SK-N-SH (cell line): ENCODE data around the gene FIGNL1. TPM values are rescaled to one million over a fixed set of nuclear protein-coding genes. Genes with fewer than 3 reads are reported as not detected.

Experiments
- CTCF ChIA-PET: fragments of 300-600, 350-600 bp; formaldehyde crosslinking; extraction: SDS; loops from one replicate; lab custom pipeline; 2021; lab: Yijun Ruan, JAX
- POLR2A ChIA-PET: fragments of 350-600 bp; sonication (Branson Sonifier 250); formaldehyde crosslinking; extraction: SDS; loops from one replicate; lab custom pipeline; 2020; ENCODE audit warnings: antibody characterized with exemption, inconsistent platforms; lab: Yijun Ruan, JAX
- DNase-seq: peaks from one replicate; pipeline ENCODE4 v3.0.0; 2012
- H2AFZ ChIP-seq: fragments of 200-600 bp; sonication (generic); 2 replicates; pipeline ENCODE4 v1.8.1; 2016; ENCODE audit warnings: antibody characterized with exemption, mild to moderate bottlenecking, low read depth
- H3F3A ChIP-seq: fragments of 200-600 bp; sonication (generic); replicated peaks from 2 replicates; pipeline ENCODE3; 2016; ENCODE audit warnings: antibody characterized with exemption, mild to moderate bottlenecking; ENCODE audit not compliant: insufficient read depth
- H3K27ac ChIP-seq, 2 experiments: fragments of 200-500 bp in 1 of 2; fragments of 200-600 bp in 1 of 2; sonication (Bioruptor generic) in 1 of 2; sonication (generic), shearing (Covaris generic) in 1 of 2; 2 replicates each; pipeline versions ENCODE4 v1.5.1 to v1.6.1; 2014 to 2016; ENCODE audit warnings: low read depth in 2 of 2, inconsistent platforms in 1 of 2, low read length in 1 of 2, mild to moderate bottlenecking in 1 of 2, mixed read lengths in 1 of 2
- H3K27me3 ChIP-seq: fragments of 200-600 bp; sonication (generic), shearing (Covaris generic); 2 replicates; pipeline ENCODE4 v1.6.1; 2016; ENCODE audit warnings: mixed run types; ENCODE audit not compliant: insufficient read depth
- H3K36me3 ChIP-seq, 2 experiments: fragments of 200-500 bp in 1 of 2; fragments of 200-600 bp in 1 of 2; sonication (Bioruptor generic) in 1 of 2; sonication (generic) in 1 of 2; replicated peaks in 1 of 2; 2 replicates each; pipeline versions ENCODE3 to v1.5.1; 2014 to 2016; ENCODE audit warnings: low read length in 1 of 2, mild to moderate bottlenecking in 1 of 2; ENCODE audit not compliant: insufficient read depth in 2 of 2, control insufficient read depth in 1 of 2
- H3K4me1 ChIP-seq, 2 experiments: fragments of 200-500 bp in 1 of 2; fragments of 200-600 bp in 1 of 2; sonication (Bioruptor generic) in 1 of 2; sonication (generic), shearing (Covaris generic) in 1 of 2; 2 replicates each; pipeline versions ENCODE4 v1.5.1 to v1.6.1; 2014 to 2016; ENCODE audit warnings: low read depth in 1 of 2, low read length in 1 of 2, mixed run types in 1 of 2; ENCODE audit not compliant: insufficient read depth in 2 of 2, control insufficient read depth in 1 of 2
- H3K4me2 ChIP-seq: fragments of 200-600 bp; sonication (generic), shearing (Covaris generic); 2 replicates; pipeline ENCODE4 v1.6.1; 2017; ENCODE audit warnings: mixed run types
- H3K4me3 ChIP-seq, 2 experiments: fragments of 200-500 bp in 1 of 2; fragments of 200-600 bp in 1 of 2; sonication (Bioruptor generic) in 1 of 2; sonication (generic), shearing (Covaris generic) in 1 of 2; 2 replicates each; pipeline versions ENCODE4 v1.5.1 to v1.8.1; 2014 to 2016; ENCODE audit warnings: low read depth in 2 of 2, inconsistent platforms in 1 of 2, low read length in 1 of 2, mild to moderate bottlenecking in 1 of 2, mixed read lengths in 1 of 2, moderate library complexity in 1 of 2
- H3K79me2 ChIP-seq: fragments of 200-600 bp; sonication (generic); 2 replicates; pipeline ENCODE4 v1.8.1; 2017; ENCODE audit warnings: mild to moderate bottlenecking; ENCODE audit not compliant: insufficient read depth
- H3K9ac ChIP-seq: fragments of 200-600 bp; sonication (generic); 2 replicates; pipeline ENCODE4 v1.6.1; 2017; ENCODE audit warnings: mixed run types
- H3K9me2 ChIP-seq: fragments of 200-600 bp; sonication (generic); 2 replicates; pipeline ENCODE4 v1.6.1; 2017; ENCODE audit warnings: mixed run types
- H3K9me3 ChIP-seq: fragments of 200-600 bp; sonication (generic); 2 replicates; pipeline ENCODE4 v1.6.1; 2017; ENCODE audit warnings: mixed run types, mild to moderate bottlenecking, moderate library complexity
- H4K20me1 ChIP-seq: fragments of 200-600 bp; sonication (generic); 2 replicates; pipeline ENCODE4 v1.6.1; 2017; ENCODE audit warnings: mild to moderate bottlenecking, mixed run types; ENCODE audit not compliant: insufficient read depth
- ELF1 ChIP-seq: IDR thresholded peaks from 2 replicates; pipeline ENCODE4 v1.4.0; 2012
- EP300 ChIP-seq, 2 experiments: IDR thresholded peaks; 2 replicates each; pipeline versions ENCODE4 v1.4.0 to v1.6.1; 2012; ENCODE audit warnings: borderline replicate concordance in 1 of 2, low read depth in 1 of 2, low read length in 1 of 2
- FOXJ3 ChIP-seq: sonication (generic); formaldehyde crosslinking; IDR thresholded peaks from 2 replicates; pipeline ENCODE4 v1.5.1; 2020; ENCODE audit warnings: mild to moderate bottlenecking, missing genetic modification reagents
- GABPA ChIP-seq: IDR thresholded peaks from 2 replicates; pipeline ENCODE4 v1.4.0; 2012; ENCODE audit warnings: low read depth, mild to moderate bottlenecking
- MXI1 ChIP-seq: IDR thresholded peaks from 2 replicates; pipeline ENCODE4 v1.6.1; 2012; ENCODE audit warnings: mild to moderate bottlenecking, low read depth, low read length, improper control_type of control experiment
- NFIC ChIP-seq: IDR thresholded peaks from 2 replicates; pipeline ENCODE4 v1.4.0; 2012; ENCODE audit warnings: borderline replicate concordance
- RAD21 ChIP-seq: IDR thresholded peaks from 2 replicates; pipeline ENCODE4 v1.6.1; 2012; ENCODE audit warnings: mild to moderate bottlenecking, low read length
- RCOR1 ChIP-seq: fragments of 150-350 bp; IDR thresholded peaks from 2 replicates; pipeline ENCODE4 v1.6.1; 2017; ENCODE audit warnings: antibody characterized with exemption, low read length
- RXRA ChIP-seq: IDR thresholded peaks from 2 replicates; pipeline ENCODE4 v1.4.0; 2012; ENCODE audit warnings: low read depth, mild to moderate bottlenecking, borderline replicate concordance
- SIN3A ChIP-seq: IDR thresholded peaks from 2 replicates; pipeline ENCODE4 v1.6.1; 2012; ENCODE audit warnings: low read depth, mild to moderate bottlenecking, low read length, moderate library complexity, borderline replicate concordance
- TCF12 ChIP-seq: IDR thresholded peaks from 2 replicates; pipeline ENCODE4 v1.4.0; 2012
- TEAD4 ChIP-seq: IDR thresholded peaks from 2 replicates; pipeline ENCODE4 v1.4.0; 2012; ENCODE audit warnings: mild to moderate bottlenecking, borderline replicate concordance; ENCODE audit not compliant: insufficient read depth
- YY1 ChIP-seq: IDR thresholded peaks from 2 replicates; pipeline ENCODE4 v1.4.0; 2012; ENCODE audit warnings: low read depth, mild to moderate bottlenecking
- WGBS: methylation state at CpG from one replicate; pipeline ENCODE4 v1.1.6; 2017; ENCODE audit warnings: low lambda C conversion rate; 5-methylcytosine and 5-hydroxymethylcytosine counted together
- polyA plus RNA-seq, 3 experiments: library from polyadenylated mRNA; depleted of rRNA; stranded (reverse); fragments of >200 nt; gene quantifications; 2 replicates each; pipeline ENCODE4 v1.2.3, GENCODE V29; 2012
- TF ChIP-seq, protein P1 (sequence below): fragments of 200-600 bp; sonication (generic); IDR thresholded peaks from 2 replicates; pipeline ENCODE4 v1.6.1; 2017; ENCODE audit warnings: antibody characterized with exemption, mild to moderate bottlenecking, moderate library complexity
- TF ChIP-seq, protein P2 (sequence below): IDR thresholded peaks from 2 replicates; pipeline ENCODE4 v1.6.1; 2012; ENCODE audit warnings: mild to moderate bottlenecking, low read depth, low read length, moderate library complexity
- TF ChIP-seq, protein P3 (sequence below): fragments of 150-350 bp; IDR thresholded peaks from 2 replicates; pipeline ENCODE4 v1.6.1; 2017; ENCODE audit warnings: antibody characterized with exemption, low read length, low read depth, borderline replicate concordance
- TF ChIP-seq, protein P4 (sequence below): fragments of 150-350 bp; IDR thresholded peaks from 2 replicates; pipeline ENCODE4 v1.6.1; 2016; ENCODE audit warnings: mild to moderate bottlenecking, low read depth, low read length
- TF ChIP-seq, protein P5 (sequence below): IDR thresholded peaks from 2 replicates; pipeline ENCODE4; 2012

The FIGNL1 gene
- polyA plus RNA-seq, 1 of the 3 experiments (the other 2 are of a cell fraction), result 6.7 TPM

DNA sequence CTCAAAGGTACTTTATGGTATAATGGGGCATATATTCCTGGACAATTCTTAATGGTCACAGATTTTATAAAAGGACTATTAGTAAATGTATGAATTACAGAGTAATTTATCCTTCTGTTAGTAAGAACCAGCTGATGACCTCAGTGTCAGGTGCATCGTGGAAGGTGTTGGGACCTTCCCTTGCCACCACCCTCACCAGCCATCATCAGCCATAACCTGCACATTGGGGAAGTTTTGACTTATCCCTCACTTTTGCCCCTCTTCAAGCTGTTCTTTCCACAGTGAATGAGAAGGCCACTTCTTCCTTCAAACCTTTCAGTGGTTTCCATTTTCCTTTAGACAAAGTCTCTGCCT is 52.2 kb downstream of the FIGNL1 start:
- no peak overlapping the region for H3K9ac ChIP-seq
- H4K20me1 ChIP-seq, result no peaks in the 10 kb centered on the region
- no peaks in the 10 kb centered on the region for H3F3A ChIP-seq
- no peak overlapping the region for H3K27ac ChIP-seq
- H3K4me1 ChIP-seq, result peaks cover 0 to 9% of the 10 kb centered on the region in 2 experiments; a peak in 1 of 4 replicates
- H3K27me3 ChIP-seq, result peaks cover 39% of the 10 kb centered on the region
- no peaks in the 10 kb centered on the region for H3K9me2 ChIP-seq
- ChIA-PET CTCF (interaction anchor here (0.9 to 6.7 kb wide), 5 partner anchors 15 to 191 kb away, joined by 3 to 31 read pairs (median 4); no protein-coding TSS in a partner anchor), POLR2A (no interaction called here)
- TF ChIP-seq RXRA (no peak), SIN3A (no peak), YY1 (no peak), TEAD4 (no peak), ELF1 (no peak), EP300 (IDR thresholded peaks at IDR 0.05; ENCODE audit: borderline replicate concordance in 1 of 2, low read depth in 1 of 2, low read length in 1 of 2) (no peak), RCOR1 (no peak), MXI1 (no peak), NFIC (no peak), GABPA (no peak), TCF12 (no peak), RAD21 (no peak), FOXJ3 (CRISPR knock-in tag) (no peak)
- TF ChIP-seq, protein P1, sequence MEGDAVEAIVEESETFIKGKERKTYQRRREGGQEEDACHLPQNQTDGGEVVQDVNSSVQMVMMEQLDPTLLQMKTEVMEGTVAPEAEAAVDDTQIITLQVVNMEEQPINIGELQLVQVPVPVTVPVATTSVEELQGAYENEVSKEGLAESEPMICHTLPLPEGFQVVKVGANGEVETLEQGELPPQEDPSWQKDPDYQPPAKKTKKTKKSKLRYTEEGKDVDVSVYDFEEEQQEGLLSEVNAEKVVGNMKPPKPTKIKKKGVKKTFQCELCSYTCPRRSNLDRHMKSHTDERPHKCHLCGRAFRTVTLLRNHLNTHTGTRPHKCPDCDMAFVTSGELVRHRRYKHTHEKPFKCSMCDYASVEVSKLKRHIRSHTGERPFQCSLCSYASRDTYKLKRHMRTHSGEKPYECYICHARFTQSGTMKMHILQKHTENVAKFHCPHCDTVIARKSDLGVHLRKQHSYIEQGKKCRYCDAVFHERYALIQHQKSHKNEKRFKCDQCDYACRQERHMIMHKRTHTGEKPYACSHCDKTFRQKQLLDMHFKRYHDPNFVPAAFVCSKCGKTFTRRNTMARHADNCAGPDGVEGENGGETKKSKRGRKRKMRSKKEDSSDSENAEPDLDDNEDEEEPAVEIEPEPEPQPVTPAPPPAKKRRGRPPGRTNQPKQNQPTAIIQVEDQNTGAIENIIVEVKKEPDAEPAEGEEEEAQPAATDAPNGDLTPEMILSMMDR, result no peak
- TF ChIP-seq, protein P2, sequence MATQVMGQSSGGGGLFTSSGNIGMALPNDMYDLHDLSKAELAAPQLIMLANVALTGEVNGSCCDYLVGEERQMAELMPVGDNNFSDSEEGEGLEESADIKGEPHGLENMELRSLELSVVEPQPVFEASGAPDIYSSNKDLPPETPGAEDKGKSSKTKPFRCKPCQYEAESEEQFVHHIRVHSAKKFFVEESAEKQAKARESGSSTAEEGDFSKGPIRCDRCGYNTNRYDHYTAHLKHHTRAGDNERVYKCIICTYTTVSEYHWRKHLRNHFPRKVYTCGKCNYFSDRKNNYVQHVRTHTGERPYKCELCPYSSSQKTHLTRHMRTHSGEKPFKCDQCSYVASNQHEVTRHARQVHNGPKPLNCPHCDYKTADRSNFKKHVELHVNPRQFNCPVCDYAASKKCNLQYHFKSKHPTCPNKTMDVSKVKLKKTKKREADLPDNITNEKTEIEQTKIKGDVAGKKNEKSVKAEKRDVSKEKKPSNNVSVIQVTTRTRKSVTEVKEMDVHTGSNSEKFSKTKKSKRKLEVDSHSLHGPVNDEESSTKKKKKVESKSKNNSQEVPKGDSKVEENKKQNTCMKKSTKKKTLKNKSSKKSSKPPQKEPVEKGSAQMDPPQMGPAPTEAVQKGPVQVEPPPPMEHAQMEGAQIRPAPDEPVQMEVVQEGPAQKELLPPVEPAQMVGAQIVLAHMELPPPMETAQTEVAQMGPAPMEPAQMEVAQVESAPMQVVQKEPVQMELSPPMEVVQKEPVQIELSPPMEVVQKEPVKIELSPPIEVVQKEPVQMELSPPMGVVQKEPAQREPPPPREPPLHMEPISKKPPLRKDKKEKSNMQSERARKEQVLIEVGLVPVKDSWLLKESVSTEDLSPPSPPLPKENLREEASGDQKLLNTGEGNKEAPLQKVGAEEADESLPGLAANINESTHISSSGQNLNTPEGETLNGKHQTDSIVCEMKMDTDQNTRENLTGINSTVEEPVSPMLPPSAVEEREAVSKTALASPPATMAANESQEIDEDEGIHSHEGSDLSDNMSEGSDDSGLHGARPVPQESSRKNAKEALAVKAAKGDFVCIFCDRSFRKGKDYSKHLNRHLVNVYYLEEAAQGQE, result no peak
- TF ChIP-seq, protein P3, sequence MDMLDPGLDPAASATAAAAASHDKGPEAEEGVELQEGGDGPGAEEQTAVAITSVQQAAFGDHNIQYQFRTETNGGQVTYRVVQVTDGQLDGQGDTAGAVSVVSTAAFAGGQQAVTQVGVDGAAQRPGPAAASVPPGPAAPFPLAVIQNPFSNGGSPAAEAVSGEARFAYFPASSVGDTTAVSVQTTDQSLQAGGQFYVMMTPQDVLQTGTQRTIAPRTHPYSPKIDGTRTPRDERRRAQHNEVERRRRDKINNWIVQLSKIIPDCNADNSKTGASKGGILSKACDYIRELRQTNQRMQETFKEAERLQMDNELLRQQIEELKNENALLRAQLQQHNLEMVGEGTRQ, result no peak
- TF ChIP-seq, protein P4, sequence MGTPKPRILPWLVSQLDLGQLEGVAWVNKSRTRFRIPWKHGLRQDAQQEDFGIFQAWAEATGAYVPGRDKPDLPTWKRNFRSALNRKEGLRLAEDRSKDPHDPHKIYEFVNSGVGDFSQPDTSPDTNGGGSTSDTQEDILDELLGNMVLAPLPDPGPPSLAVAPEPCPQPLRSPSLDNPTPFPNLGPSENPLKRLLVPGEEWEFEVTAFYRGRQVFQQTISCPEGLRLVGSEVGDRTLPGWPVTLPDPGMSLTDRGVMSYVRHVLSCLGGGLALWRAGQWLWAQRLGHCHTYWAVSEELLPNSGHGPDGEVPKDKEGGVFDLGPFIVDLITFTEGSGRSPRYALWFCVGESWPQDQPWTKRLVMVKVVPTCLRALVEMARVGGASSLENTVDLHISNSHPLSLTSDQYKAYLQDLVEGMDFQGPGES, result no peak
- TF ChIP-seq, protein P5, sequence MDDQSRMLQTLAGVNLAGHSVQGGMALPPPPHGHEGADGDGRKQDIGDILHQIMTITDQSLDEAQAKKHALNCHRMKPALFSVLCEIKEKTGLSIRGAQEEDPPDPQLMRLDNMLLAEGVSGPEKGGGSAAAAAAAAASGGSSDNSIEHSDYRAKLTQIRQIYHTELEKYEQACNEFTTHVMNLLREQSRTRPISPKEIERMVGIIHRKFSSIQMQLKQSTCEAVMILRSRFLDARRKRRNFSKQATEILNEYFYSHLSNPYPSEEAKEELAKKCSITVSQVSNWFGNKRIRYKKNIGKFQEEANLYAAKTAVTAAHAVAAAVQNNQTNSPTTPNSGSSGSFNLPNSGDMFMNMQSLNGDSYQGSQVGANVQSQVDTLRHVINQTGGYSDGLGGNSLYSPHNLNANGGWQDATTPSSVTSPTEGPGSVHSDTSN, result no peak
- H2AFZ ChIP-seq, result no peak overlapping the region
- DNase-seq, result no peak
- no peak overlapping the region for H3K4me2 ChIP-seq
- H3K4me3 ChIP-seq, result no peak overlapping the region
- no peaks in the 10 kb centered on the region for H3K9me3 ChIP-seq
- H3K79me2 ChIP-seq, result no peaks in the 10 kb centered on the region
- WGBS, result 16% methylated on average over 1 of the region's 1 CpG
- H3K36me3 ChIP-seq, result no peaks in the 10 kb centered on the region
